ENCODE results near the gene RPL15.

DNA sequence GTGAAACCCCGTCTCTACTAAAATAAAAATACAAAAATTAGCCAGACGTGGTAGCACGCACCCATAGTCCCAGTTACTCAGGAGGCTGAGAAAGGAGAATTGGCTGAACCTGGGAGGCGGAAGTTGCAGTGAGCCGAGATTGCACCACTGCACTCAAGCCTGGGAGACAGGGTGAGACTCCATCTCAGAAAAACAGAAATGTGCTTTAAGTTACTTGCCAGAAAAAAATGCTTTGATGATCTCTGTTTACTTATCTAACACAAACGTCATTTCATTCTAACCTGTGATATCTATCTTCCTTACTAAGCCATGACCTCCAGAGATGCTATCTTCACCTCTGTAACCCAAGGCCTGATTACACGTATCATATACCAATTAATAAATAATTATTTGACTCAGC lies 7.6 kb upstream of the RPL15 start:
- TF ChIP-seq, protein P1, sequence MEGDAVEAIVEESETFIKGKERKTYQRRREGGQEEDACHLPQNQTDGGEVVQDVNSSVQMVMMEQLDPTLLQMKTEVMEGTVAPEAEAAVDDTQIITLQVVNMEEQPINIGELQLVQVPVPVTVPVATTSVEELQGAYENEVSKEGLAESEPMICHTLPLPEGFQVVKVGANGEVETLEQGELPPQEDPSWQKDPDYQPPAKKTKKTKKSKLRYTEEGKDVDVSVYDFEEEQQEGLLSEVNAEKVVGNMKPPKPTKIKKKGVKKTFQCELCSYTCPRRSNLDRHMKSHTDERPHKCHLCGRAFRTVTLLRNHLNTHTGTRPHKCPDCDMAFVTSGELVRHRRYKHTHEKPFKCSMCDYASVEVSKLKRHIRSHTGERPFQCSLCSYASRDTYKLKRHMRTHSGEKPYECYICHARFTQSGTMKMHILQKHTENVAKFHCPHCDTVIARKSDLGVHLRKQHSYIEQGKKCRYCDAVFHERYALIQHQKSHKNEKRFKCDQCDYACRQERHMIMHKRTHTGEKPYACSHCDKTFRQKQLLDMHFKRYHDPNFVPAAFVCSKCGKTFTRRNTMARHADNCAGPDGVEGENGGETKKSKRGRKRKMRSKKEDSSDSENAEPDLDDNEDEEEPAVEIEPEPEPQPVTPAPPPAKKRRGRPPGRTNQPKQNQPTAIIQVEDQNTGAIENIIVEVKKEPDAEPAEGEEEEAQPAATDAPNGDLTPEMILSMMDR (IDR thresholded peaks at IDR 0.05 in 4 of 5, conservative IDR thresholded peaks at IDR 0.05 in 1 of 5), result no peak
- no peak for TF ChIP-seq POLR2A (IDR thresholded peaks at IDR 0.05)
